Stimulated activated CD4-positive, alpha-beta T cell treated with anti-CD3 and anti-CD28 coated beads, TNF-alpha, amount 100 ng/mL, for 1 hour (primary cell): ENCODE data around the gene DNAJB2.
A peak's percentile ranks its signal among the peaks of the same experiment; 100 is the strongest.

Experiments
- DNase-seq, 3 donors: peaks; one replicate each; pipeline ENCODE4 v3.0.0-alpha.2; 2020; ENCODE audit warnings: low read depth in 3 of 3, low spot score in 1 of 3

The DNAJB2 gene

GRCh38 chr2:219279151-219279915, at the start of gene DNAJB2:
TSS of gene DNAJB2 (plus strand) at chr2:219279366. CDS start at chr2:219279834, 468 bp downstream.
- DNase-seq, result peak; percentile 95 to 98 (median 96)

GRCh38 chr2:219230059-219230540, 49.1 kb upstream of the DNAJB2 start:
- no peak for DNase-seq

GRCh38 chr2:219234331-219234730, 44.8 kb upstream of the DNAJB2 start:
- DNase-seq, result no peak

- no peak for DNase-seq
Observed at GRCh38 chr2:219243291-219243761, 35.8 kb upstream of the DNAJB2 start.

DNA sequence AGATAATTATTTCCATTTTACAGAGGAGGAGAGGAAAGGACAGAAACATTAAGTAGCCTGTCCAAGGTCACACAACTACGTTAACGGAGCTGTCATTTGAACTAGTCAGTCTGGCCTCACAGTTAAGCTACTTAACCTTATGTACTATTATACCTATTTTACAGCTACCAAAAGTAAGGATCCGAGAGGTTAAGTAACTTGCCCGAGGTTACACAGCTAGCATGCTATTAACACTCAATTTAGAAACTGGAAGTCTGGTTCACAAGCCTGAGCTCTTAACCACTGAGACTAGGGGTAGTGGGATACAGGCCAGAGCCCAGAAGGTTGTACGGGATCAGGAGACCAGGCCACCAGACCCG, 34.4 kb upstream of the DNAJB2 start:
- DNase-seq, result no peak

- DNase-seq, result peak; percentile 68 to 85 (median 70)
Observed at GRCh38 chr2:219245148-219245898, 33.8 kb upstream of the DNAJB2 start, which contains the start of the genes GLB1L and STK16. TSS of gene GLB1L (minus strand) at chr2:219245444. CDS start at chr2:219243573, 1,871 bp downstream. TSS of gene STK16 (plus strand) at chr2:219245479. CDS start at chr2:219246000, 521 bp downstream.

GRCh38 chr2:219245899-219246230, 33.3 kb upstream of the DNAJB2 start:
- DNase-seq, result no peak

DNA sequence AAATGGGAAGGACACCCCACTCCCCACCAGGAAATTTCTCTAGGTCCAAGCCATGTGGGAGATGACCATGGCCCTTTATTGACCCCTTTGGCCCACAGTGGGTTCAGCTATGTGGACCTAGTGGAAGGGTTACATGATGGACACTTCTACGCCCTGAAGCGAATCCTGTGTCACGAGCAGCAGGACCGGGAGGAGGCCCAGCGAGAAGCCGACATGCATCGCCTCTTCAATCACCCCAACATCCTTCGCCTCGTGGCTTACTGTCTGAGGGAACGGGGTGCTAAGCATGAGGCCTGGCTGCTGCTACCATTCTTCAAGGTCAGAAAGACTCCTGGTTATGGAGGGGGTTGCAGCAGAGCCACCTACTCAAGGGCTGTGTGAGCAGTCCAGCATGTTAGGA, 32.6 kb upstream of the DNAJB2 start:
- DNase-seq, result no peak

- peak in 1 of 3 donors; percentile 33 for DNase-seq
Observed at GRCh38 chr2:219247678-219248642, 31.2 kb upstream of the DNAJB2 start.

DNA sequence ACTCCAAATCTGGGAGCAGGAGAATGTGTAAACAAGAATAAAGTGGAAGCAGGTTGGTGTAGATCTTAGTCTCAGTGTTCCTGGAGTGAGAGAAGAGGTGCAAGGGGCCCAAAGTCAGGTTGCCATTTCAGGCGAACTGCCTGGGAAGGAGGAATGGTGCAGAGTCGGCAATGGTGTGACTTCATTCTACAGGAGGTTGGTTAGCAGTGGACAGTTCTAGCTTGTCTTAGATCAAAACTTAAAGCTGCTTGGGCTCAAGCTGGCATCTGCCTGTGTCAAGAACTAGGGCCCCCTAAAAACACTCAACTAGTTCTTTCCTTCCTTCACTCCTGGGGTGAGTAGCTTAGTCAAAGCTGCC, 30.3 kb upstream of the DNAJB2 start:
- DNase-seq, result no peak

DNA sequence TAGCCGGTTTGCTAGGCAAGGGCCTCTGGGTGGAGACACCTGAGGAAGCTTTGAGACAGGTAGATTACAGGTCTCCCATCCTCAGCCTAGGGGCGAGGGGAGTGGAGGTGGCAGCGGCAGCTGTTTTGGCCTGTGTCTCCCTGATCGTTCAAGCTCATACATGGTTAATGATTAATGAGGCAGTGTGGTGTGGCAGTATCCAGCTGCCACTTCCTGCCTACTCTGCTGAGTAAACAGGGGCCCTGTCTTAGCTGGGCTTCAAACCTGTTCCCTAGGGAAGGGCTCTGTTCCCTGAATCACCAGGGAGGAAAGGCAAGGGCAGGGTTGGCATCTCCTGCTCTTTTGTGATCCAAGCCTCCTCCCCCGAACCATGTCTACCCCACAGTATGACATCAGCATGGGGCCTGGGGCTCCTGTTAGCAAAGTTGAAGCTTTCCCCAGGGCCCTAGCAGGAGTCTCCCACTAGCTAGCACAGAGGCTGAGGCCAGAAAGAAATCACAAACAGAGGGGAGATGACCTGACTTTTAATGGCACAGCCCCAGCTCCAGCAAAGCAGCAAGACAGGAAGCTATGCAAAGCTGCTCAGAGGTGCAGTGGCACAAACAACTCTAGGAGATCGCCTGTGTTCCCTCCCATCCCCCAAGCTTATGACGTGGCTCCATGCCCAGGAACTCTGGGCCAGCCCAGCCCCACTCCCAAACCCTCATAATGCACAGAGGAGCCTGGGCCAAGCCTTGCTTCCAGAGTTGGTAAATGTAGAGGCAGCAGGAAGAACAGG, 29.8 kb upstream of the DNAJB2 start:
- DNase-seq, result peak in 1 of 3 donors; percentile 24

DNA sequence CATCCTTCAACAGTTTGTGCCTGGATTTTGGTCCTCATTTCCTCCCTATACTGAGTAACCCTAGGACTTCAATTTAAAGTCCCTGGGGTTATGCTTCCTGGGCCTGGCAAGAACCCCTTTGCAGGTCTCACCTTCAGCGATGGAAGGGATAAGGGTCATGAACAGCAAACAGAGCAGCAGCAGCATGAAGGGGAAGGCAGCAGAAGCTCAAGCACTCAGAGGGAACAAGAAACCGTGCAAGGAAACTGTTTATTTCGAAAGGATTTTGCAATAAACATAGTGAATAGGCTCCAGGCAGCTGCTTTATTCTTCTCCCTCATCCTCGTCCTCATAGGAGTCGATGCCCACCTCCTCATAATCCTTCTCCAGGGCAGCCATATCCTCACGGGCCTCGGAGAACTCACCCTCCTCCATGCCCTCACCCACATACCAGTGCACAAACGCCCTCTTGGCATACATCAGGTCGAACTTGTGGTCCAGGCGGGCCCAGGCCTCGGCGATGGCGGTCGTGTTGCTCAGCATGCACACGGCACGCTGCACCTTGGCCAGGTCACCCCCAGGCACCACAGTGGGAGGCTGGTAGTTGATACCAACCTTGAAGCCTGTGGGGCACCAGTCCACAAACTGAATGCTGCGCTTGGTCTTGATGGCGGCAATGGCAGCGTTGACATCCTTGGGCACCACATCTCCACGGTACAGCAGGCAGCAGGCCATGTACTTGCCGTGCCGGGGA, 29.0 kb upstream of the DNAJB2 start:
- no peak for DNase-seq

DNA sequence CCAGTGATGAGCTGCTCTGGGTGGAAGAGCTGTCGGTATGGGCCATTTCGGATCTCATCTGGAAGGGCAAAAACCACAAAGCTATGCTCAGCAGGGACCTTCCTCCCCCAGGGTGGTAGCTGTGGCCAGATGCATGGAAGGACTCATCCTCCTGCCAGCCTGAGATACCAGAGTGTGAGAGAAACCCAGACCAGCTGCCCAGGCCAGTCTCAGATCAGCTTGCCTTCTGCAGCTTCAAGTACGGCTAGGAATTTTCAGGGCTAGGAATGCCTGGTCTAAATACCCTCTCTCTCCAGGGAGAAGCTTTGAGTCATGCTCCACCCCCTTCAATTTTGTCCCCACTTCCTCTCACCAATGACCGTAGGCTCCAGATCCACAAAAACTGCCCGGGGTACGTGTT, 27.5 kb upstream of the DNAJB2 start:
- no peak for DNase-seq

DNA sequence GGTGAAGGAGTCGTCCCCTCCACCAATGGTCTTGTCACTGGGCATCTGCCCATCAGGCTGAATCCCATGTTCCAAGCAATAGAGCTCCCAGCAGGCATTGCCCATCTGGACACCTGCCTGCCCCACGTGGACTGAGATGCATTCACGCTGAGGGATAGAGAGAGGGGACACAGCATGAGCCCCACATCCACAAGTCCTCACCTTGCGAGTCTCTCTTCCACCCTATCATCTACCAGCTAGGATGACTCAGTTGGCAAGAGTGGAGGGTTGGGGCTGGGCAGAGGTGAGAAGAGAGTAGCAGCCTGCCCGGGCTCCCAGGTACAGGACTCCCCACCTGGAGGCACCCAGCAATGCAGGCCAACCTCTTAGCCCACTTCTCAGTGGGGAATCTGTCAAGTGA, 27.1 kb upstream of the DNAJB2 start:
- DNase-seq, result no peak

- DNase-seq, result no peak
Observed at GRCh38 chr2:219252570-219252899, 26.6 kb upstream of the DNAJB2 start.

GRCh38 chr2:219252900-219253752, 26.0 kb upstream of the DNAJB2 start, which contains the start of gene TUBA4B:
TSS of gene TUBA4B (plus strand) at chr2:219253243. CDS start at chr2:219253408, 165 bp downstream.
- DNase-seq, result no peak

DNA sequence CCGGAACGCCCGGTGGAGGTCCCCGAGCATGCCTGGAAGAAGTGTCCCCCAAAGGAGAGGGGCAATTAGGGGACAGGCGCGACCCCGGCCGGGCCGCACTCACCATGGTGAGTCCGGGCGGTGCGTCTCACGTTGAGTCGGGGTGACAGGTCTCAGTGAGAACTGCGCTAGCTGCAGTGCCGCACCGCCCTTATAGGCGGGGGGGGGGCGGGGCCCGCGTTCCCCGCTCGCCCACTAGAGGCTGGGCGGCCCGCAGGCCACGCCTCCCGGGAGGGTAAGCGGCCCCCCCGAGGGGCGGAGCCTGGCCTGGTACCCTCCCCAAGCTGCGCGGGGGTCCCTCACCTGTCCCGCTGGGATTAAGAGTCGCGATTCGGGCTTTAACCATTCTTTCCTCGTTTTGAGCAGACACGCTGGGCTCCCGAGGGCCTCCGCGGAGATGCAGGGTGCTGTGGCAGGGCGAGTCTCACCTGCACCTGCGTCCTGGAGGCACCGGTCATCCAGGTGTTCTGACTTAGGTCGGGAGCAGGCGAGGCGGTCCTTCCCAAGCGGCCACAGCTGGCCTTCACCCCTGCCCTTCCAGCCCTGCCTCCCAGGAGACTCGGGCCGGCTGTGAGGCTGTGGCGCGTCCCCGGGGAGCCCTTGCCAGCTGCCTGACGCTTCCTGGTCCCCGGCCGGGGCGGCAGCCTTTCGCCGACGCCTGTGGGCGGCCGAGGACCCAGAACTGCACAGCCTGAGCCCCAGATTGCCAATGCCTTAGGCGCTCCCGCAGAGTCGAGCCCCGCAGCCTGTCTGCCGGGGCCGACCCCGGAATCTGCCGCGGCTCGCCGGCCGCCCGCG, 25.2 kb upstream of the DNAJB2 start, which contains the start of gene TUBA4A:
Gene TUBA4A (minus strand): TSS at position 166 of the 837 bp plus-strand sequence. CDS start 60 bp downstream, at position 106.
- peak; percentile 81 to 89 (median 88) for DNase-seq
